ENCODE results near the gene EHBP1. TPM values are rescaled to one million over a fixed set of nuclear protein-coding genes. Genes with fewer than 3 reads are reported as not detected.
"Not testable (repeated sequence)": the region's sequence is repeated elsewhere in the genome, so short reads cannot be mapped to it uniquely, and the experiment has no call there.

EHBP1 gene
- total and polyA plus RNA-seq, 3 experiments from 2014 or later = 12.5 to 23.1 (median 22.7) TPM

DNA sequence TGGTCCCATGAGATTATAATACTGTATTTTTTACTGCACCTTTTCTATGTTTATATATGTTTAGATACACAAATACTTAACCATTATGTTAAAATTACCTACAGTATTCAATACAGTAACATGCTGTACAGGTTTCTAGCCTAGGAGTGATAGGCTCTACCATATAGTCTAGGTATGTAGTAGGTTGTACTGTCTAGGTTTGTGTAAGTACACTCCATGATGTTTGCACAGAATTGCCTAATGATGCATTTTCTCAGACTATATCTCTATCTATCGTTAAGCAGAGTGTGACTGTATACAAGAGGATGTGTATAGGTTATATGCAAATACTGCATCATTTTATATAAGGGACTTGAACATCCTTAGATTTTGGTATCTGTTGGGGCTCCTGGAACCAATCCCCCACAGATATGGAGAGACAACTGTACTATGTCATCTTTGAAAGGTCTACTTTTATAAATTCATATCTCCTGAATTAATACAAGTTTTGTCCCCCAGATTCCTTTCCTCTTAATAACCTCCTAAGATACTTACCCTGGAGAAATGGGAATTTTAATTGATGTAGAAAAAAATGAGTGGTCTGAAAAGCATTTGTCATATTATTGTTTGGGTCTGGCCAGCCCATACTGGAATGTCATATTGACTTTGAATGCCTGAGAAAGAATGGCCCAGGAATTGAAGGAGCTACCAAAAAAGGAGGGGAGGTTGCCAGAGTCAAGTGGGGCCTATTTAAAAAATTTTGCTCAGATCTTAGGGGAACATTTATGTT lies 36.6 kb downstream of the EHBP1 start:
- no peaks in the 10 kb centered on the region for H3K27me3 ChIP-seq (ENCODE audit: insufficient read depth, low read length, poor library complexity, severe bottlenecking)
- no peak for DNase-seq
- H3K27ac Mint-ChIP-seq = no peak overlapping the region
- H3K4me1 ChIP-seq (ENCODE audit: insufficient read depth, low read length) = no peaks in the 10 kb centered on the region
- H3K27ac ChIP-seq (ENCODE audit: low read depth, low read length) = no peak overlapping the region
- no peaks in the 10 kb centered on the region for H3K9me3 ChIP-seq (ENCODE audit: low read length)
- no peak overlapping the region for H3K4me3 Mint-ChIP-seq
- H3K9me3 Mint-ChIP-seq = no peaks in the 10 kb centered on the region
- no peak overlapping the region for H3K4me3 ChIP-seq (ENCODE audit: low read length)
- peaks cover 9 to 30% (median 29%) of the 10 kb centered on the region in 3 donors for H3K4me1 Mint-ChIP-seq
- ChIA-PET POLR2A (no interaction called here), CTCF (no interaction called here)
- no peaks in the 10 kb centered on the region for H3K27me3 Mint-ChIP-seq
- no peaks in the 10 kb centered on the region for H3K36me3 ChIP-seq (ENCODE audit: insufficient read depth, low read length)
- H3K36me3 Mint-ChIP-seq = peaks cover 0 to 2% (median 0%) of the 10 kb centered on the region in 3 donors

- H3K9me3 Mint-ChIP-seq = no peaks in the 10 kb centered on the region
- peaks cover 6 to 27% (median 18%) of the 10 kb centered on the region in 3 donors for H3K4me1 Mint-ChIP-seq
- Histone ChIP-seq H3K4me1 (ENCODE audit: insufficient read depth, low read length) (no peaks in the 10 kb centered on the region), H3K4me3 (ENCODE audit: low read length) (no peak overlapping the region), H3K27me3 (ENCODE audit: insufficient read depth, low read length, poor library complexity, severe bottlenecking) (no peaks in the 10 kb centered on the region), H3K9me3 (ENCODE audit: low read length) (no peaks in the 10 kb centered on the region), H3K36me3 (ENCODE audit: insufficient read depth, low read length) (no peaks in the 10 kb centered on the region), H3K27ac (ENCODE audit: low read depth, low read length) (no peak overlapping the region)
- peak overlapping the region in 1 of 8 donors; percentile 52 for H3K27ac Mint-ChIP-seq
- POLR2A ChIA-PET = no interaction called here
- peaks cover 4 to 6% (median 6%) of the 10 kb centered on the region in 3 donors for H3K36me3 Mint-ChIP-seq
- no peak overlapping the region for H3K4me3 Mint-ChIP-seq
- no peaks in the 10 kb centered on the region for H3K27me3 Mint-ChIP-seq
- CTCF ChIA-PET = no interaction called here
- DNase-seq = no peak
These were observed 38.0 kb downstream of the EHBP1 start for GRCh38 chr2:62743506-62743905.

DNA sequence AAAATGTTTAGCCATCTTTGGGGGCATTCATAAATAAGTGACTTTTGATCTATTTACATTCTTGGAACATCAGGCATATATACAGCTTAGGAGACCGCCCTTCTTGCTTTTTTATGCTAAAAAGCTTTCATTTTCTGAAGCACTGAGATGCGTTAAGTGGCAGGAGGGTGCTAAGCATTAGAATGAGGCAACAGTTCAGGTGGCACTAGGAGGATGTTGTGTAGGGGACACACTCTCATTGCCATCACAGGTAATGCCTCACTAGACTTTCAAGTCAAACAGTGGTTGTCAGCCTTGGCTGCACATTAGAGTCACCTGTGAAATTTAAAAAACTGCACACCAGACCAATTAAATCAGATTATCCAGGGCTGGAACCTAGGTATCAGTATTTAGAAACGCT lies 39.1 kb downstream of the EHBP1 start:
- Mint-ChIP-seq H3K4me3 (no peak overlapping the region), H3K9me3 (peaks cover 0 to 2% (median 2%) of the 10 kb centered on the region in 5 donors), H3K27me3 (no peaks in the 10 kb centered on the region), H3K36me3 (peaks cover 4 to 9% (median 7%) of the 10 kb centered on the region in 3 donors), H3K4me1 (peaks cover 5 to 21% (median 10%) of the 10 kb centered on the region in 3 donors), H3K27ac (no peak overlapping the region)
- Histone ChIP-seq H3K36me3 (ENCODE audit: insufficient read depth, low read length) (no peaks in the 10 kb centered on the region), H3K4me1 (ENCODE audit: insufficient read depth, low read length) (no peaks in the 10 kb centered on the region), H3K9me3 (ENCODE audit: low read length) (no peaks in the 10 kb centered on the region), H3K27ac (ENCODE audit: low read depth, low read length) (no peak overlapping the region), H3K27me3 (ENCODE audit: insufficient read depth, low read length, poor library complexity, severe bottlenecking) (no peaks in the 10 kb centered on the region), H3K4me3 (ENCODE audit: low read length) (no peak overlapping the region)
- DNase-seq = no peak
- ChIA-PET POLR2A (no interaction called here), CTCF (no interaction called here)

GRCh38 chr2:62745891-62746481 lies 40.5 kb downstream of the EHBP1 start:
- ChIA-PET CTCF (no interaction called here), POLR2A (no interaction called here)
- DNase-seq = no peak
- H3K4me3 ChIP-seq (ENCODE audit: low read length) = no peak overlapping the region
- H3K36me3 ChIP-seq (ENCODE audit: insufficient read depth, low read length) = no peaks in the 10 kb centered on the region
- Mint-ChIP-seq H3K9me3 (peaks cover 0 to 11% (median 6%) of the 10 kb centered on the region in 5 donors), H3K27me3 (no peaks in the 10 kb centered on the region), H3K4me3 (no peak overlapping the region), H3K4me1 (peaks cover 8 to 19% (median 10%) of the 10 kb centered on the region in 3 donors), H3K27ac (no peak overlapping the region), H3K36me3 (peaks cover 4 to 21% (median 17%) of the 10 kb centered on the region in 3 donors)
- H3K27me3 ChIP-seq (ENCODE audit: insufficient read depth, low read length, poor library complexity, severe bottlenecking) = no peaks in the 10 kb centered on the region
- no peaks in the 10 kb centered on the region for H3K4me1 ChIP-seq (ENCODE audit: insufficient read depth, low read length)
- no peak overlapping the region for H3K27ac ChIP-seq (ENCODE audit: low read depth, low read length)
- H3K9me3 ChIP-seq (ENCODE audit: low read length) = no peaks in the 10 kb centered on the region

GRCh38 chr2:62747169-62747568 lies 41.7 kb downstream of the EHBP1 start:
- peaks cover 11 to 21% (median 13%) of the 10 kb centered on the region in 3 donors for H3K4me1 Mint-ChIP-seq
- H3K4me3 ChIP-seq (ENCODE audit: low read length) = no peak overlapping the region
- H3K4me3 Mint-ChIP-seq = no peak overlapping the region
- H3K27ac ChIP-seq (ENCODE audit: low read depth, low read length) = no peak overlapping the region
- peaks cover 4 to 31% (median 17%) of the 10 kb centered on the region in 3 donors for H3K36me3 Mint-ChIP-seq
- H3K27me3 Mint-ChIP-seq = no peaks in the 10 kb centered on the region
- DNase-seq = no peak
- no peaks in the 10 kb centered on the region for H3K4me1 ChIP-seq (ENCODE audit: insufficient read depth, low read length)
- H3K27ac Mint-ChIP-seq = no peak overlapping the region
- ChIA-PET CTCF (no interaction called here), POLR2A (no interaction called here)
- no peaks in the 10 kb centered on the region for H3K9me3 ChIP-seq (ENCODE audit: low read length)
- no peaks in the 10 kb centered on the region for H3K27me3 ChIP-seq (ENCODE audit: insufficient read depth, low read length, poor library complexity, severe bottlenecking)
- no peaks in the 10 kb centered on the region for H3K36me3 ChIP-seq (ENCODE audit: insufficient read depth, low read length)
- peaks cover 0 to 11% (median 6%) of the 10 kb centered on the region in 5 donors for H3K9me3 Mint-ChIP-seq

DNA sequence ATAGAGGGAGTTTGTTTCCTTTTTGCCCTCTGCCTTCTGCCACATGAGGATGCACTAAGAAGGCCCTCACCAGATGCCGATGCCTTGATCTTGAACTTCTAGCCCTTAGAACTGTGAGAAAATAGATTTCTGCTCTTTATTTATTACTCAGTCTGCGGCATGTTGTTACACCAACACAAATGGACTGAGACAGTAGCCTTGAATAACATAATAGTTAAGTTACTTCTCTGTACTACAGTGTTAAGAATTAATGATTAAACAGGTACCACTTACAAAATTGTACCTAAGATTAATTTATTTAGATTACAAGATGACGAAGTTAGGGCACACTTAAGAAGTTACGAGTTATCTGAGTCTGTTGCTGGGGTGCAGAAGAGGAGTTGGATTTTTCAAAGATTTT lies 42.4 kb downstream of the EHBP1 start:
- ChIA-PET POLR2A (no interaction called here), CTCF (no interaction called here)

DNA sequence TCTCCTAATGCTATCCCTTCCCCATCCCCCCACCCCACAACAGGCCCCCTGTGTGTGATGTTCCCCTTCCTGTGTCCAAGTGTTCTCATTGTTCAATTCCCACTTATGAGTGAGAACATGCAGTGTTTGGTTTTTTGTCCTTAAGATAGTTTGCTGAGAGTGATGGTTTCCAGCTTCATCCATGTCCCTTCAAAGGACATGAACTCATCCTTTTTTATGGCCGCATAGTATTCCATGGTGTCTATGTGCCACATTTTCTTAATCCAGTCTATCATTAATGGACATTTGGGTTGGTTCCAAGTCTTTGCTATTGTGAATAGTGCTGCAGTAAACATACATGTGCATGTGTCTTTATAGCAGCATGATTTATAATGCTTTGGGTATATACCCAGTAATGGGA lies 43.6 kb downstream of the EHBP1 start:
- H3K27me3 Mint-ChIP-seq; H3K4me1 ChIP-seq (ENCODE audit: insufficient read depth, low read length); POLR2A ChIA-PET; H3K27me3 ChIP-seq (ENCODE audit: insufficient read depth, low read length, poor library complexity, severe bottlenecking); H3K9me3 ChIP-seq (ENCODE audit: low read length); H3K36me3 ChIP-seq (ENCODE audit: insufficient read depth, low read length); H3K4me3 Mint-ChIP-seq; H3K4me3 ChIP-seq (ENCODE audit: low read length); CTCF ChIA-PET; DNase-seq; H3K27ac Mint-ChIP-seq; H3K27ac ChIP-seq (ENCODE audit: low read depth, low read length): not testable (repeated sequence)
- peaks cover 4 to 49% (median 29%) of the 10 kb centered on the region in 3 donors for H3K36me3 Mint-ChIP-seq
- H3K9me3 Mint-ChIP-seq = peaks cover 0 to 13% (median 10%) of the 10 kb centered on the region in 5 donors
- H3K4me1 Mint-ChIP-seq = peaks cover 14 to 31% (median 15%) of the 10 kb centered on the region in 3 donors

More for the DNA sequence above, 42.4 kb downstream of the EHBP1 start:
- Mint-ChIP-seq H3K4me3 (no peak overlapping the region), H3K9me3 (peaks cover 0 to 11% (median 6%) of the 10 kb centered on the region in 5 donors), H3K36me3 (peaks cover 4 to 38% (median 21%) of the 10 kb centered on the region in 3 donors), H3K4me1 (peaks cover 11 to 24% (median 19%) of the 10 kb centered on the region in 3 donors), H3K27me3 (no peaks in the 10 kb centered on the region), H3K27ac (no peak overlapping the region)
- Histone ChIP-seq H3K27me3 (ENCODE audit: insufficient read depth, low read length, poor library complexity, severe bottlenecking) (no peaks in the 10 kb centered on the region), H3K36me3 (ENCODE audit: insufficient read depth, low read length) (no peaks in the 10 kb centered on the region), H3K9me3 (ENCODE audit: low read length) (no peaks in the 10 kb centered on the region), H3K4me1 (ENCODE audit: insufficient read depth, low read length) (no peaks in the 10 kb centered on the region), H3K27ac (ENCODE audit: low read depth, low read length) (no peak overlapping the region), H3K4me3 (ENCODE audit: low read length) (no peak overlapping the region)
- no peak for DNase-seq

- no peak overlapping the region for H3K27ac Mint-ChIP-seq
- H3K4me3 ChIP-seq (ENCODE audit: low read length) = no peak overlapping the region
These were observed 51.5 kb downstream of the EHBP1 start for GRCh38 chr2:62757029-62757428.

More at GRCh38 chr2:62757029-62757428, 51.5 kb downstream of the EHBP1 start:
- Mint-ChIP-seq H3K4me3 (no peak overlapping the region), H3K27me3 (no peaks in the 10 kb centered on the region), H3K36me3 (peaks cover 6 to 30% (median 16%) of the 10 kb centered on the region in 3 donors), H3K9me3 (peaks cover 0 to 9% (median 0%) of the 10 kb centered on the region in 5 donors), H3K4me1 (peaks cover 10 to 21% (median 21%) of the 10 kb centered on the region in 3 donors)
- H3K27me3 ChIP-seq (ENCODE audit: insufficient read depth, low read length, poor library complexity, severe bottlenecking) = no peaks in the 10 kb centered on the region
- H3K9me3 ChIP-seq (ENCODE audit: low read length) = no peaks in the 10 kb centered on the region
- ChIA-PET CTCF (interaction anchor here (1.4 kb wide), 1 partner anchor 19 kb away, joined by 3 read pairs; no protein-coding TSS in a partner anchor), POLR2A (no interaction called here)
- H3K36me3 ChIP-seq (ENCODE audit: insufficient read depth, low read length) = no peaks in the 10 kb centered on the region
- DNase-seq = no peak
- H3K27ac ChIP-seq (ENCODE audit: low read depth, low read length) = no peak overlapping the region
- no peaks in the 10 kb centered on the region for H3K4me1 ChIP-seq (ENCODE audit: insufficient read depth, low read length)

Data from CD8-positive, alpha-beta memory T cell (primary cell).